Natural killer cell (primary cell): Measurements from ENCODE around the gene JARID2. TPM values are rescaled to one million over a fixed set of nuclear protein-coding genes. Genes with fewer than 3 reads are reported as not detected.

ENCODE experiments used
- ATAC-seq, 3 donors: fragments of 150-1000 bp in 2 of 3; fragments of 200-7000 bp in 1 of 3; cut with Tn5 transposase; 1 replicate in 1 of 3; 2 replicates in 2 of 3; pipeline ENCODE4 v1.10.0; 2021; ENCODE audit warnings: mild to moderate bottlenecking in 2 of 3, moderate library complexity in 2 of 3
- DNase-seq, 2 donors: peaks; one replicate each; pipeline versions ENCODE4 v3.0.0 to v3.0.0-alpha.2; 2013 to 2021; ENCODE audit warnings: mixed read lengths in 1 of 2
- H3K27ac ChIP-seq: one replicate; pipeline ENCODE4 v1.5.1; 2013; ENCODE audit warnings: mild to moderate bottlenecking, low read length
- H3K27me3 ChIP-seq: one replicate; pipeline ENCODE4 v1.6.1; 2013; ENCODE audit warnings: low read length; ENCODE audit not compliant: control insufficient read depth, insufficient read depth
- H3K36me3 ChIP-seq: one replicate; pipeline ENCODE4 v1.6.1; 2013; ENCODE audit warnings: low read length; ENCODE audit not compliant: control insufficient read depth, insufficient read depth
- H3K4me1 ChIP-seq: one replicate; pipeline ENCODE4 v1.6.1; 2013; ENCODE audit warnings: low read length; ENCODE audit not compliant: control insufficient read depth, insufficient read depth
- H3K4me3 ChIP-seq: one replicate; pipeline ENCODE4 v1.5.1; 2013; ENCODE audit warnings: low read length
- H3K9me3 ChIP-seq: one replicate; pipeline ENCODE4 v1.6.1; 2013; ENCODE audit warnings: low read length; ENCODE audit not compliant: control insufficient read depth, insufficient read depth
- H3K27ac Mint-ChIP-seq, 2 donors: one replicate each; pipeline ENCODE4 v1.8.0; 2022; ENCODE audit warnings: mild to moderate bottlenecking in 2 of 2, mixed read lengths in 2 of 2, moderate library complexity in 1 of 2
- H3K27me3 Mint-ChIP-seq, 2 donors: one replicate each; pipeline ENCODE4 v1.8.0; 2022; ENCODE audit warnings: low read depth in 2 of 2, mixed read lengths in 2 of 2
- H3K36me3 Mint-ChIP-seq: one replicate; pipeline ENCODE4 v1.8.0; 2022; ENCODE audit warnings: mixed read lengths
- H3K4me1 Mint-ChIP-seq, 2 donors: one replicate each; pipeline ENCODE4 v1.8.0; 2022; ENCODE audit warnings: mixed read lengths in 2 of 2
- H3K4me3 Mint-ChIP-seq: one replicate; pipeline ENCODE4 v1.8.0; 2022; ENCODE audit warnings: mild to moderate bottlenecking, moderate library complexity, mixed read lengths
- H3K9me3 Mint-ChIP-seq, 2 donors: one replicate each; pipeline ENCODE4 v1.8.0; 2022; ENCODE audit warnings: mixed read lengths in 2 of 2
- WGBS: methylation state at CpG from one replicate; pipeline ENCODE4 v1.1.7; 2013; ENCODE audit warnings: missing lambda C conversion rate; ENCODE audit not compliant: insufficient coverage; 5-methylcytosine and 5-hydroxymethylcytosine counted together
- intact Hi-C: fragments of 100-400 bp; cut with micrococcal nuclease; formaldehyde crosslinking; loops from one replicate; pipeline ENCODE4 v1.14.2; 2022
- total RNA-seq, 4 donors: library from RNA; stranded (reverse); fragments of 120-200 nt in 1 of 4; gene quantifications; one replicate each; pipeline versions ENCODE4 v1.2.3 to v1.2.4, GENCODE V29; 2013 to 2022
- TF ChIP-seq, protein P1 (sequence below): fragments of 200-600 bp; IDR thresholded peaks from one replicate; pipeline ENCODE4 v1.8.0; 2022; ENCODE audit warnings: antibody characterized with exemption

The JARID2 gene
- total RNA-seq, 3 donors from 2014 or later (not counting 1 experiment from before 2014, with no cell fraction given) = 49.9 to 60.9 (median 60.5) TPM

DNA sequence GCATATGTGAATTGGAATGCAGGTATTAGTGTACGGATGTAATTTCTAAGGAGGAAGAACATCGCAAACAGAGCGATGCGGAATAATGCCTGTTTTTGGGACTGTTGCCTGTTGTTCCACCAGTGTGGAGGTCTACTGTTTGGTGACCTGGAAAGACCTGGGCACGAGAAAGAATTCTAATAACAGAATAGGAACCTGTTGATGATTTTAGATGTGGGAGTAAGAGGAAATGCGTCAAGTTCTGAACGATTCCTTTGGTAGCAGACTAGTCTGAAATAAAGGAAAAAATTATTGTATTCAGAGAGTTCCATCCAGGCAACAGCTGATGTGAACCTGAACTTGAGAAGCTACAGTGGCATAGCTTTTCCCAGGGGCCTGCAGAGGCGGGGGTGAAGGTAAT, 224.9 kb downstream of the JARID2 start:
- ATAC-seq (no peak), DNase-seq (no peak)
- Histone ChIP-seq H3K27me3 (no peaks in the 10 kb centered on the region), H3K4me3 (no peak overlapping the region), H3K4me1 (peaks cover 3% of the 10 kb centered on the region), H3K36me3 (peaks cover 24% of the 10 kb centered on the region), H3K27ac (no peak overlapping the region), H3K9me3 (no peaks in the 10 kb centered on the region)
- Mint-ChIP-seq H3K27ac (no peak overlapping the region), H3K4me3 (no peak overlapping the region), H3K4me1 (peaks cover 46 to 47% of the 10 kb centered on the region in 2 donors), H3K27me3 (no peaks in the 10 kb centered on the region), H3K9me3 (no peaks in the 10 kb centered on the region), H3K36me3 (peaks cover 7% of the 10 kb centered on the region)
- WGBS = 93% methylated on average over 8 of the region's 8 CpGs
- intact Hi-C loops = no loop called here
- TF ChIP-seq, protein P1, sequence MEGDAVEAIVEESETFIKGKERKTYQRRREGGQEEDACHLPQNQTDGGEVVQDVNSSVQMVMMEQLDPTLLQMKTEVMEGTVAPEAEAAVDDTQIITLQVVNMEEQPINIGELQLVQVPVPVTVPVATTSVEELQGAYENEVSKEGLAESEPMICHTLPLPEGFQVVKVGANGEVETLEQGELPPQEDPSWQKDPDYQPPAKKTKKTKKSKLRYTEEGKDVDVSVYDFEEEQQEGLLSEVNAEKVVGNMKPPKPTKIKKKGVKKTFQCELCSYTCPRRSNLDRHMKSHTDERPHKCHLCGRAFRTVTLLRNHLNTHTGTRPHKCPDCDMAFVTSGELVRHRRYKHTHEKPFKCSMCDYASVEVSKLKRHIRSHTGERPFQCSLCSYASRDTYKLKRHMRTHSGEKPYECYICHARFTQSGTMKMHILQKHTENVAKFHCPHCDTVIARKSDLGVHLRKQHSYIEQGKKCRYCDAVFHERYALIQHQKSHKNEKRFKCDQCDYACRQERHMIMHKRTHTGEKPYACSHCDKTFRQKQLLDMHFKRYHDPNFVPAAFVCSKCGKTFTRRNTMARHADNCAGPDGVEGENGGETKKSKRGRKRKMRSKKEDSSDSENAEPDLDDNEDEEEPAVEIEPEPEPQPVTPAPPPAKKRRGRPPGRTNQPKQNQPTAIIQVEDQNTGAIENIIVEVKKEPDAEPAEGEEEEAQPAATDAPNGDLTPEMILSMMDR = no peak

- Mint-ChIP-seq H3K9me3 (no peaks in the 10 kb centered on the region), H3K4me1 (peaks cover 48 to 50% of the 10 kb centered on the region in 2 donors), H3K36me3 (peaks cover 7% of the 10 kb centered on the region), H3K4me3 (no peak overlapping the region), H3K27ac (peak overlapping the region in 1 of 2 donors; percentile 62), H3K27me3 (no peaks in the 10 kb centered on the region)
- Histone ChIP-seq H3K4me3 (no peak overlapping the region), H3K27me3 (no peaks in the 10 kb centered on the region), H3K9me3 (no peaks in the 10 kb centered on the region), H3K27ac (no peak overlapping the region), H3K4me1 (peaks cover 3% of the 10 kb centered on the region), H3K36me3 (peaks cover 27% of the 10 kb centered on the region)
- intact Hi-C loops = no loop called here
- TF ChIP-seq, protein P1 = no peak
- no peak for DNase-seq
- 43% methylated on average over 1 of the region's 3 CpGs for WGBS
- no peak for ATAC-seq
Measured at GRCh38 chr6:15472621-15473020, 226.8 kb downstream of the JARID2 start.

GRCh38 chr6:15473174-15473573, 227.3 kb downstream of the JARID2 start:
- Mint-ChIP-seq H3K4me1 (peaks cover 53 to 55% of the 10 kb centered on the region in 2 donors), H3K4me3 (no peak overlapping the region), H3K27me3 (no peaks in the 10 kb centered on the region), H3K36me3 (peaks cover 7% of the 10 kb centered on the region), H3K9me3 (no peaks in the 10 kb centered on the region), H3K27ac (peak overlapping the region in 1 of 2 donors; percentile 62)
- TF ChIP-seq, protein P1 = no peak
- Histone ChIP-seq H3K9me3 (no peaks in the 10 kb centered on the region), H3K36me3 (peaks cover 27% of the 10 kb centered on the region), H3K27me3 (no peaks in the 10 kb centered on the region), H3K4me3 (no peak overlapping the region), H3K27ac (no peak overlapping the region), H3K4me1 (peaks cover 3% of the 10 kb centered on the region)
- ATAC-seq = no peak
- intact Hi-C loops = no loop called here
- DNase-seq = no peak
- 92% methylated on average over 5 of the region's 7 CpGs for WGBS

GRCh38 chr6:15473741-15474161, 227.9 kb downstream of the JARID2 start:
- peaks cover 21% of the 10 kb centered on the region for H3K36me3 ChIP-seq
- peaks cover 3% of the 10 kb centered on the region for H3K4me1 ChIP-seq
- TF ChIP-seq, protein P1 = no peak
- no peak overlapping the region for H3K27ac ChIP-seq
- intact Hi-C loops = no loop called here
- ATAC-seq (no peak), DNase-seq (no peak)
- H3K9me3 ChIP-seq = no peaks in the 10 kb centered on the region
- WGBS = 98% methylated on average over 4 of the region's 6 CpGs
- H3K27me3 ChIP-seq = no peaks in the 10 kb centered on the region
- H3K36me3 Mint-ChIP-seq = peaks cover under 1% of the 10 kb centered on the region
- H3K27me3 Mint-ChIP-seq = no peaks in the 10 kb centered on the region
- H3K4me1 Mint-ChIP-seq = peaks cover 47 to 50% of the 10 kb centered on the region in 2 donors
- peak overlapping the region in 1 of 2 donors; percentile 62 for H3K27ac Mint-ChIP-seq
- no peaks in the 10 kb centered on the region for H3K9me3 Mint-ChIP-seq
- no peak overlapping the region for H3K4me3 Mint-ChIP-seq
- no peak overlapping the region for H3K4me3 ChIP-seq
